Stomach (tissue), 4 donors: ENCODE results near the gene NLGN1.

Source experiments
- EP300 ChIP-seq: sonication (generic); formaldehyde crosslinking; IDR thresholded peaks from one replicate; pipeline ENCODE4 v1.6.1; 2017; ENCODE audit warnings: antibody characterized with exemption
- POLR2A ChIP-seq, 4 donors: fragments of 450-650 bp; IDR thresholded peaks; one replicate each; pipeline ENCODE4 v1.6.1; 2016; ENCODE audit warnings: antibody characterized with exemption in 4 of 4, control low read depth in 2 of 4, mild to moderate bottlenecking in 1 of 4, moderate library complexity in 1 of 4
- POLR2AphosphoS5 ChIP-seq, 3 donors: sonication (generic); formaldehyde crosslinking; IDR thresholded peaks; one replicate each; pipeline ENCODE4 v1.6.1; 2016; ENCODE audit warnings: antibody characterized with exemption in 3 of 3
- TF ChIP-seq, protein P1 (sequence below), 7 experiments: fragments of 450-650 bp in 4 of 7; fragments of 200-600 bp in 3 of 7; sonication (generic) in 3 of 7; IDR thresholded peaks; one replicate each; pipeline ENCODE4 v1.5.1; 2016 to 2019; ENCODE audit warnings: antibody characterized with exemption in 7 of 7, control low read depth in 2 of 7, mild to moderate bottlenecking in 1 of 7

DNA sequence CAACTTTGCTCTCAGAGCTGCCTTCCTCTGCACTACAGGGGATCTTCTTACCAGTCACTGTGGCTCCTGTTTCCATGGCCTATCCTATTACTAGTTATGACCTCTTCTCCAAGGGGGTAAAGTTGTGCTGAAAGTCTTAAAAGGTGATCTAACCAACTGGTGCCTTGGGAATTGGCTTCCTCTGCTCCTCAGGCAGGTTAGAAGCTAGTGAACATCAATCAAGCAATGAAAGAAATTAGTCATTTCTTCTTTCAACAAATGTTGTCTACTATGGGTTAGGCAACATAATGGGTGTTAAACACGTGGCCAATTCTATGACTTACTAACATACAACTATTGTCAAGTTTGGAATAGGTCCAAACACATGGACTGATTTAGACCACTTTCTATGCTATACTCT, 890.2 kb downstream of the NLGN1 start:
- TF ChIP-seq, protein P1, sequence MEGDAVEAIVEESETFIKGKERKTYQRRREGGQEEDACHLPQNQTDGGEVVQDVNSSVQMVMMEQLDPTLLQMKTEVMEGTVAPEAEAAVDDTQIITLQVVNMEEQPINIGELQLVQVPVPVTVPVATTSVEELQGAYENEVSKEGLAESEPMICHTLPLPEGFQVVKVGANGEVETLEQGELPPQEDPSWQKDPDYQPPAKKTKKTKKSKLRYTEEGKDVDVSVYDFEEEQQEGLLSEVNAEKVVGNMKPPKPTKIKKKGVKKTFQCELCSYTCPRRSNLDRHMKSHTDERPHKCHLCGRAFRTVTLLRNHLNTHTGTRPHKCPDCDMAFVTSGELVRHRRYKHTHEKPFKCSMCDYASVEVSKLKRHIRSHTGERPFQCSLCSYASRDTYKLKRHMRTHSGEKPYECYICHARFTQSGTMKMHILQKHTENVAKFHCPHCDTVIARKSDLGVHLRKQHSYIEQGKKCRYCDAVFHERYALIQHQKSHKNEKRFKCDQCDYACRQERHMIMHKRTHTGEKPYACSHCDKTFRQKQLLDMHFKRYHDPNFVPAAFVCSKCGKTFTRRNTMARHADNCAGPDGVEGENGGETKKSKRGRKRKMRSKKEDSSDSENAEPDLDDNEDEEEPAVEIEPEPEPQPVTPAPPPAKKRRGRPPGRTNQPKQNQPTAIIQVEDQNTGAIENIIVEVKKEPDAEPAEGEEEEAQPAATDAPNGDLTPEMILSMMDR (IDR thresholded peaks at IDR 0.05) = no peak
- TF ChIP-seq POLR2AphosphoS5 (IDR thresholded peaks at IDR 0.05) = no peak
- no peak for TF ChIP-seq POLR2A (IDR thresholded peaks at IDR 0.05)
- no peak for TF ChIP-seq EP300
